Measurements from ENCODE around the gene DDX18.

GRCh38 chr2:117875786-117876185, 61.3 kb downstream of the DDX18 start:
- no peak for TF ChIP-seq CTCF (IDR thresholded peaks at IDR 0.05; ENCODE audit: low read length)
- no peak for TF ChIP-seq EZH2 (optimal IDR thresholded peaks at IDR 0.05; ENCODE audit: low read depth, low read length)
